Endometrium (tissue), 2 donors: Measurements from ENCODE around the gene OR1A1.
"Not testable (repeated sequence)": the region's sequence is repeated elsewhere in the genome, so short reads cannot be mapped to it uniquely, and the experiment has no call there.

Source experiments
- FAIRE-seq: peaks from 2 replicates; lab custom pipeline; 2012; peaks lifted over from hg19 to GRCh38; lab: Jason Lieb, UNC
- donor health status: control.
- donor health status: control.

The OR1A1 gene

GRCh38 chr17:3207367-3207766 lies at the start of gene OR1A1:
Gene OR1A1, plus strand, starts transcription at chr17:3207667. Its CDS starts 7,954 bp downstream, at chr17:3215621.
- no peak for FAIRE-seq

GRCh38 chr17:3167574-3167973 lies 39.9 kb upstream of the OR1A1 start:
- no peak for FAIRE-seq

- FAIRE-seq: no peak
Measured at GRCh38 chr17:3189961-3190360, 17.5 kb upstream of the OR1A1 start.

- no peak for FAIRE-seq
Measured at GRCh38 chr17:3197219-3197618, 10.2 kb upstream of the OR1A1 start, which contains the start of gene OR1A2. Gene OR1A2, plus strand, starts transcription at chr17:3197519. Its CDS starts 0 bp downstream, at chr17:3197519.

- FAIRE-seq: no peak
Measured at GRCh38 chr17:3208484-3208883, 1.0 kb downstream of the OR1A1 start.

- FAIRE-seq: no peak
Measured at GRCh38 chr17:3213001-3213400, 5.5 kb downstream of the OR1A1 start.

GRCh38 chr17:3213587-3213986 lies 6.1 kb downstream of the OR1A1 start:
- no peak for FAIRE-seq

GRCh38 chr17:3219978-3220377 lies 12.5 kb downstream of the OR1A1 start:
- FAIRE-seq: not testable (repeated sequence)

GRCh38 chr17:3221850-3222249 lies 14.4 kb downstream of the OR1A1 start:
- FAIRE-seq: no peak

- FAIRE-seq: no peak
Measured at GRCh38 chr17:3222505-3222904, 15.0 kb downstream of the OR1A1 start.

GRCh38 chr17:3224721-3225352 lies 17.4 kb downstream of the OR1A1 start:
- peak; percentile 8 for FAIRE-seq

GRCh38 chr17:3232300-3232699 lies 24.8 kb downstream of the OR1A1 start:
- FAIRE-seq: not testable (repeated sequence)

GRCh38 chr17:3238685-3239084 lies 31.2 kb downstream of the OR1A1 start:
- not testable (repeated sequence) for FAIRE-seq

- FAIRE-seq: not testable (repeated sequence)
Measured at GRCh38 chr17:3241044-3241443, 33.6 kb downstream of the OR1A1 start.

GRCh38 chr17:3244841-3245240 lies 37.4 kb downstream of the OR1A1 start:
- not testable (repeated sequence) for FAIRE-seq

GRCh38 chr17:3249013-3249412 lies 41.5 kb downstream of the OR1A1 start:
- FAIRE-seq: not testable (repeated sequence)

GRCh38 chr17:3256575-3256974 lies 49.1 kb downstream of the OR1A1 start:
- no peak for FAIRE-seq

- FAIRE-seq: no peak
Measured at GRCh38 chr17:3260163-3260562, 52.7 kb downstream of the OR1A1 start.

GRCh38 chr17:3260600-3260999 lies 53.1 kb downstream of the OR1A1 start:
- FAIRE-seq: no peak
